GM19193 (cell line): ENCODE measurements around the gene ZEB1.

Experiments
- POLR2A ChIP-seq: IDR thresholded peaks from 4 replicates; pipeline ENCODE4 v1.6.1; 2011; ENCODE audit not compliant: insufficient read depth, insufficient read length; ENCODE audit errors: extremely low read depth

The ZEB1 gene

DNA sequence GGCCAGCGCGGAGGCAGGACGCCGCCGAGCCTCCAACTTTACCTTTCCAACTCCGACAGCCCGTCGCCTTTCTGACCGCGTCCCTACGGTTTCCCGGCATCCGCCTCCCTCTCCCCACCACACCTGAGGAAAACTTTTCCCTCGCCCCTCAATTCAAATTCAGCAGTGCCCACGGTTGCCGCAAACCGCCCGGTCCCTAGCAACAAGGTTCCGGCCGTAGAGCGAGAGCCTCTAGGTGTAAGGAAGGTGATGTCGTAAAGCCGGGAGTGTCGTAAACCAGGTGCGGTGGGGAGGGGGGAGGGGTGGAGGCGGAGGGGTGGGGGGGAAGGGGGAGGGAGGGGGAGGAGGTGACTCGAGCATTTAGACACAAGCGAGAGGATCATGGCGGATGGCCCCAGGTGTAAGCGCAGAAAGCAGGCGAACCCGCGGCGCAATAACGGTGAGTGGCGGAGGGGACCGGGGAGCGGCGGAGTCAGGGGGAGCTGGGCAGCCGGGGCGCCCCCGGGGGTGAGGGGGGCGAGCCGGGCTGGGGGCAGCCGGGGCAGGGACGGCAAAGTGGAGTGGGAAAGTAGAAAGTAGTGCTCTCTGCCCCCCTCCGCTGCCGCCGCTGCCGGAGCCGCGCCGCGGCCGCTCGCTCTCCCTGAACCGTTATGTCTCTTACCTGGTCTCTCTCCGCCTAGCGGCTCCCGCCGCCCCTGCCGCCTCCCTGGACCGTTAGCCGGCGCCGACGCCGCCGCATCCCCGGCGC is at the start of gene ZEB1:
Gene ZEB1, plus strand, starts transcription at position 363 of the 748 bp plus-strand sequence. Its CDS starts 19 bp downstream, at position 382.
- peak; percentile 50 for TF ChIP-seq POLR2A

DNA sequence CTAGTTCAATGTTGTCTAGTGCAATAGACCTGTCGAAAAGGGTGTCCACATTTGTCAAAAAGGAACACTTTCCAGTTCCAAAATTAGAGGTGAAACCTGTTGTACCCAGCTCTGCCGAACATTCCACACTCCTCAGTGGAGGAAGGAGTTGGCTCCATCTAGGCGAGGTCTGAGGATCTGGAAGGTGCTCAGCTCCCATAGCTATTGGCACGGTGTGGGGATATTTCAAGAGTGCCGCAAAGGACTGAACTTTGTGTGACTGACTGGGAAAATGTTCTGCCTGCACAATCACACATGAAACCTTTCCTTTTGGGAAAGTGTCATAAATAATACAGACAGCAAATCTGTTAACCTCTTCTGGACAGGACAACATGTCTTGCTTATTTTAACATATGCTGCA is 48.1 kb upstream of the ZEB1 start:
- TF ChIP-seq POLR2A: no peak

DNA sequence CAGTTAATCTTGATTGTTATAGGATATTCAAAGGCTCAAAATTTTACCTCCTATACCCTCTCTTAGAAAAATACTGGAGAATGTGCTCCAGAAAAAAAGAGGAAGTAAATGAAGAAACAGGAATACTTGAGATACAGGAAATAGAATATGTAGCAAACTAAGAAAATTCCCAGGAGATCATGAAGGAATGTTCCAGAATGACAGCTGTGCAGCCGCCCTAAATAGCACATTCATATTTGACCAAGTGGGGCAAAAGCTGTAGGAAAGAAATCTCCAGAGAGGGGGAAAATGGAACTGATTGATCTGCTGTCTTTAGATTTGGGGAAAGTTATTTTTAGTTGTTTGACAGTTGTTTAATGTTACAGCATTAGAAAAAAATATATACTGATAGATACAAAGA is 46.2 kb upstream of the ZEB1 start:
- no peak for TF ChIP-seq POLR2A

GRCh38 chr10:31273789-31274188 is 45.2 kb upstream of the ZEB1 start:
- no peak for TF ChIP-seq POLR2A

- TF ChIP-seq POLR2A: no peak
These were observed 44.7 kb upstream of the ZEB1 start for GRCh38 chr10:31274310-31274709.

DNA sequence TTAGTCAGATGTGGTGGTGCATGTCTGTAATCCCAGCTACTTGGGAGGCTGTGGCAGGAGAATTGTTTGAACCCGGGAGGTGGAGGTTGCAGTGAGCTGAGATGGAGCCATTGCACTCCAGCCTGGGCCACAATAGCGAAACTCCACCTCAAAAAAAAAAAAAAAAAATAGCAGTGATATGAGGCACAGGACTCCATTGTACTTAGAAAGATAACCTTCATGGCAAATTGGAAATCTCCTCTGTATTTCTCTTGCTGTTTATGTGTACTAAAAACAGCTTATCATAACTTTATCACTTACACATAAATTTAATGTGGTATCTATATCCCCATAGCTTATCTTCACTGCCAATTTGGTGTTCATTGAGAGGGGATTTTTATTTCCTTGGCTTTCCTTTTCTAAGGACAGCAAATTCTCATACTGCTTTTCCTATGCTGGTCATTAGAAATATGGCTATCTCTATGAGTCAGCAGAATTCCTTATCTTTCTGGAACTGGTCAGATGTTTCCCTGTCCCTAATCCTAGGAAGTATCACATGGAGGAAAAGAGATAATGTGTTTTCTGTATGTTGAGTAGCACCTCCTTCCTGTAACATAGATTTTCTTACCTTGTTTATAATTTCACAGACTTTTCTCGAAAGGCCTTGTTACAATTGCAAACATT is 40.6 kb upstream of the ZEB1 start:
- no peak for TF ChIP-seq POLR2A

GRCh38 chr10:31280972-31281371 is 38.0 kb upstream of the ZEB1 start:
- TF ChIP-seq POLR2A: no peak

GRCh38 chr10:31288001-31288400 is 31.0 kb upstream of the ZEB1 start:
- no peak for TF ChIP-seq POLR2A

DNA sequence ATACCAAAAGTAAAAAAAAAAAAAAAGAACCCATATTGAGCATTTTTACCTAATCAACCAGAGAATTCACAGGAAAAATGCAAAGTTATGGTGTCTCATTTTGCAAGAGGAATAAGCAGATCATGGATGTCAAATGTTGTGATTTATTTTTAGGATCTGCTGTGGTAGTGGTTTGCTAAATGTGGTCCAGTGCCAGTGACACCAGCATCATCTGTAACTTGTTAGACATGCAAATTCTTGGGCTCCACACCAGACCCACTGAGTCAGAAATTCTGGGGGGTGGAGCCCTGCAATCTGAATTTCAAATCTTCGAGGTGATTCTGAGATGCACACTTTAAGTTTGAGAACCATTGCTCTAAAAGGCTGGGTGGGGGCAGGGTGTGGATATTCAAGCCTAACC is 30.1 kb upstream of the ZEB1 start:
- TF ChIP-seq POLR2A: no peak

GRCh38 chr10:31290386-31290785 is 28.6 kb upstream of the ZEB1 start:
- TF ChIP-seq POLR2A: no peak

DNA sequence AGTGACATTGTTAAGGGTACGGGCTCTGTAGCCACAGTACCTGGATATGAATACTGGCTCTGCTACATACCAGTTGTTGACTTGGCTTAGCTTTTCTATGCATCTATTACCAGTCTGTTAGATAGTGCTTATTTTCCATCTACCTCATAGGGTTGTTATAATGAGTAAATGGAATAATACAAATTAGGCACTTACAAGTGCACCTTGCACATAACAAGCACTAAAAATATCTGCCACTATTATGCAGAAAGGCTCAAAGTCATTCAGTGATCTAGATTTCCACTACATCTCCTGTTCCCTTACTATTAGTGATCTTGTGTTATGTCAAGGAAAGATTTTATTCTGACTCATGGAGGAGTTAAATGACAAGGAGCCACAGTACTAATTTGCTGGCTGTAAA is 27.9 kb upstream of the ZEB1 start:
- no peak for TF ChIP-seq POLR2A

DNA sequence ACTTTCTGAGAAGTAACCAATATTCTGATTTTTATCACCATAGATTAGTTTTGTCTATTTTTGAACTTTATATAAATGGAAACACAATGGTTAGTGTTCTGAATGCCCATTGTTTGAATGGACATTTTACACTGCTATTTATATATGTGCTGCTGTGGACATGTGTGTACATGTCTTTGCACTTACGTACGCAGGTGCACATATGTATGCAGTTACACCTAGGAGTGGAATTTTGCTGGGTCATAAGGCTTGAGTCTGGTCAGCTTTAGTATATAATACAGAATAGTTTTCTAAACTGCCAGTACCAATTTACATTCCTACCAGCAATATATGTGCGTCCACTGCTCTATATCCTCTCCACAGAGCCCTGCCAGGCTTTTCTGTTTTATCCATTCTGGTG is 24.5 kb upstream of the ZEB1 start:
- no peak for TF ChIP-seq POLR2A

DNA sequence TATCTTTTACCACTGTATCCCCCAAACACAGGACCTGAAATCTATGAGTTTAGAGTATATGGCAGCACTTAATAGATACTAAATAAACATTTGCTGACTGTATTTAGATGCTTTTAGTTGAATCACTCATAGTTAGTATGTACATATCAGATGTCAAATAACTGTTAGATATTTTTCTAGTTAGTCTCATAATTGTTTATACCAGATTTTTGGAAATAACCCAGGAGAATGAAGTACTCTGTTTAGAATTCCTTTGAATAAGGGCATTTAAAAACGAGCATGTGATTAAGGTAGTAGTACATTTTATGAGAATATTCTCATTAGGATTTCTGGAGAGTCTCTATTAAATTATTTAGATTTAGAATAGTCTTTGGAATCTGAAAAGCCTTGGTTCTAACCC is 22.3 kb upstream of the ZEB1 start:
- TF ChIP-seq POLR2A: no peak

DNA sequence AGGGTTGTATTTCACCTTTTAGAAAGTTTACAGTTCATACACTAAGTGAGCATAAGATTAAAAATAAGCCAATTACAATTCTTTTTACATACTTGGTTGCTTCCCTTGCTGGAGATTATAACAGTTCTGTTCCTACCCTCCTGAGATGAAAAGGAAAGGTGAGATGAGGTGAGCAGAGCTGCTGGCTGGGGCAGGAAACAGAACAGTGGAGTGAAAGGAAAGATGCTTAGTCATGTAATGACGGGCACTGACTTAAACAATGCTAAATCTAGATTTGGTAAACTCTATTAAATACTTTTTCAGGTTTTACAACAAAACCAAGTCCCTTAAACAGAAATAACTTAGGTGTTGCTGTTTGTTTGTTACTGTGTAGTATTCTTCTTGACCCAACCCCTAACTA is 19.9 kb upstream of the ZEB1 start:
- TF ChIP-seq POLR2A: no peak

DNA sequence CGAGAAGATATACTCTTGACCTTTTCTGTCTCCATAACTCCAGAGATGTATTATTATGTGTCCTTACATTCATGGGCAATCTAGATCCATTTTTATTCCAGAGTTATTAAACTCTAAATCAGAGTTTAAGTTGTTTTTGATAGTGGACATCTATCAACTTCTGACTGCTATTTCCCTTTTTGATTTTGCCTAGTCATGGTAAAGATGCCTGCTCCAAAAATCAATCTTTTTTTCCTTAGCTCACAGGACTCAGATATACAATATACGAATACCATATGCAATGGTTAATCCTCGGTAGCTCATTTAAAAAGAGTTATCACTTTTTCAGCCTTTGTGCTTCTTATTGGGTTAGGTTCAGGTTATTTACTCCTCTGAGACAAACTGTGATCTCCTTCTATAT is 15.8 kb upstream of the ZEB1 start:
- no peak for TF ChIP-seq POLR2A

DNA sequence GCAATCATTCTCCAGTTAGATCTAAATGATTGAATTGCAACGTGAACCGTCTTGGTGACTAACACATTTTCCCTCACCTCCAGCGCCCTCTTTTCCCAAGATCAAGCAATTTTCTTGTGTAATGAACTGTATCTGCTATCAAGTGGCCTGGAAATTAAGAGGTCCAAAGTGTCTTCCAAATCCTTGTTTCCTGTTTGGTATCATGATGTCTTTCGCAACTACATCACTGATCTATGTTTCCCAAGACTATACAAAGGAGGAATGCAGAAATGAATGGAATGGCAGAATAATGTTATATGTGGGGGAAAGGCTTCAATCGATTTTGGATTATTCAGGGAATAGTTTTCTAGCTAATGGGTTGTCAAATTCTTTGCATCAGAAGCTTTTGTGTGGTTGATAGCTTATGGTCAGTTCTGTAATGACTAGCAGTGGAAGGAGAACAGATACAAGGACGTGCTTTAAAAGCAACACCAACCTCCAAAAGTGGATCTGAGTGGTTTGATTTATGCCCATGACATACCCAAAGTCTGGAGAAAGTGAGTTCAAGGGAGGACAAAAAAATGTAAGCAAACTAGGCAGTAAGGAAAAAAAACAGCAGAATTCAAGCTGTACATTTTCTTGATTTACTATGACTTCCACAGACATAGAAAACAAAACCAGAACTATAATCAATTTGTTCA is 14.6 kb upstream of the ZEB1 start:
- no peak for TF ChIP-seq POLR2A
